ENCODE data around the gene PHACTR1. TPM values are rescaled to one million over a fixed set of nuclear protein-coding genes. Genes with fewer than 3 reads are reported as not detected.
A peak's percentile ranks its signal among the peaks of the same experiment; 100 is the strongest.
"Not testable (repeated sequence)": the region's sequence is repeated elsewhere in the genome, so short reads cannot be mapped to it uniquely, and the experiment has no call there.

PHACTR1 gene
- total RNA-seq, 1 donor from 2014 or later, result 0.26 TPM

- Mint-ChIP-seq H3K36me3 (ENCODE audit: low read depth) (no peaks in the 10 kb centered on the region), H3K9me3 (no peaks in the 10 kb centered on the region), H3K4me1 (no peaks in the 10 kb centered on the region), H3K27me3 (peaks cover 21% of the 10 kb centered on the region), H3K4me3 (no peak overlapping the region), H3K27ac (no peak overlapping the region)
- intact Hi-C loops (cut with micrococcal nuclease), result no loop called here
- no peak for DNase-seq
Measured at GRCh38 chr6:13112921-13113320, 396.4 kb downstream of the PHACTR1 start.

GRCh38 chr6:13113376-13113775 is 396.8 kb downstream of the PHACTR1 start:
- H3K36me3 Mint-ChIP-seq (ENCODE audit: low read depth), result no peaks in the 10 kb centered on the region
- no peaks in the 10 kb centered on the region for H3K9me3 Mint-ChIP-seq
- H3K27me3 Mint-ChIP-seq, result peaks cover 21% of the 10 kb centered on the region
- DNase-seq, result peak; percentile 27
- no peak overlapping the region for H3K4me3 Mint-ChIP-seq
- no peak overlapping the region for H3K27ac Mint-ChIP-seq
- intact Hi-C loops (cut with micrococcal nuclease), result no loop called here
- no peaks in the 10 kb centered on the region for H3K4me1 Mint-ChIP-seq

- no peak overlapping the region for H3K4me3 Mint-ChIP-seq
- H3K4me1 Mint-ChIP-seq, result no peaks in the 10 kb centered on the region
- H3K27ac Mint-ChIP-seq, result no peak overlapping the region
- intact Hi-C loops (cut with micrococcal nuclease), result no loop called here
- no peaks in the 10 kb centered on the region for H3K9me3 Mint-ChIP-seq
- peak; percentile 27 for DNase-seq
- H3K27me3 Mint-ChIP-seq, result peaks cover 19% of the 10 kb centered on the region
- no peaks in the 10 kb centered on the region for H3K36me3 Mint-ChIP-seq (ENCODE audit: low read depth)
Measured at GRCh38 chr6:13113981-13114593, 397.5 kb downstream of the PHACTR1 start.

- Mint-ChIP-seq H3K27ac (no peak overlapping the region), H3K4me1 (no peaks in the 10 kb centered on the region), H3K27me3 (peaks cover 19% of the 10 kb centered on the region), H3K4me3 (no peak overlapping the region), H3K36me3 (ENCODE audit: low read depth) (no peaks in the 10 kb centered on the region), H3K9me3 (no peaks in the 10 kb centered on the region)
- intact Hi-C loops (cut with micrococcal nuclease), result no loop called here
- DNase-seq, result no peak
Measured at GRCh38 chr6:13116155-13116554, 399.6 kb downstream of the PHACTR1 start.

GRCh38 chr6:13117570-13117969 is 401.0 kb downstream of the PHACTR1 start:
- Mint-ChIP-seq H3K27ac (no peak overlapping the region), H3K36me3 (ENCODE audit: low read depth) (no peaks in the 10 kb centered on the region), H3K27me3 (peaks cover 19% of the 10 kb centered on the region), H3K9me3 (no peaks in the 10 kb centered on the region), H3K4me1 (no peaks in the 10 kb centered on the region), H3K4me3 (no peak overlapping the region)
- intact Hi-C loops (cut with micrococcal nuclease), result no loop called here
- DNase-seq, result no peak

GRCh38 chr6:13119549-13119948 is 403.0 kb downstream of the PHACTR1 start:
- H3K27ac Mint-ChIP-seq, result no peak overlapping the region
- H3K4me3 Mint-ChIP-seq, result no peak overlapping the region
- no peaks in the 10 kb centered on the region for H3K4me1 Mint-ChIP-seq
- intact Hi-C loops (cut with micrococcal nuclease), result no loop called here
- H3K27me3 Mint-ChIP-seq, result peaks cover 19% of the 10 kb centered on the region
- H3K36me3 Mint-ChIP-seq (ENCODE audit: low read depth), result no peaks in the 10 kb centered on the region
- no peaks in the 10 kb centered on the region for H3K9me3 Mint-ChIP-seq
- DNase-seq, result no peak

- Mint-ChIP-seq H3K36me3 (ENCODE audit: low read depth) (no peaks in the 10 kb centered on the region), H3K27me3 (peaks cover 17% of the 10 kb centered on the region), H3K9me3 (no peaks in the 10 kb centered on the region), H3K4me3 (no peak overlapping the region), H3K27ac (no peak overlapping the region), H3K4me1 (no peaks in the 10 kb centered on the region)
- intact Hi-C loops (cut with micrococcal nuclease), result no loop called here
- no peak for DNase-seq
Measured at GRCh38 chr6:13120483-13121482, 404.2 kb downstream of the PHACTR1 start.

- Mint-ChIP-seq H3K9me3 (no peaks in the 10 kb centered on the region), H3K4me1 (no peaks in the 10 kb centered on the region), H3K36me3 (ENCODE audit: low read depth) (no peaks in the 10 kb centered on the region), H3K4me3 (no peak overlapping the region), H3K27me3 (peaks cover 29% of the 10 kb centered on the region), H3K27ac (no peak overlapping the region)
- DNase-seq, result no peak
- intact Hi-C loops (cut with micrococcal nuclease), result no loop called here
Measured at GRCh38 chr6:13124131-13124530, 407.6 kb downstream of the PHACTR1 start.

GRCh38 chr6:13125841-13126240 is 409.3 kb downstream of the PHACTR1 start:
- Mint-ChIP-seq H3K4me3 (no peak overlapping the region), H3K27ac (no peak overlapping the region), H3K4me1 (no peaks in the 10 kb centered on the region), H3K27me3 (peaks cover 30% of the 10 kb centered on the region), H3K36me3 (ENCODE audit: low read depth) (no peaks in the 10 kb centered on the region), H3K9me3 (no peaks in the 10 kb centered on the region)
- DNase-seq, result no peak
- intact Hi-C loops (cut with micrococcal nuclease), result no loop called here

- peaks cover 23% of the 10 kb centered on the region for H3K27me3 Mint-ChIP-seq
- no peaks in the 10 kb centered on the region for H3K4me1 Mint-ChIP-seq
- H3K27ac Mint-ChIP-seq, result no peak overlapping the region
- H3K4me3 Mint-ChIP-seq, result no peak overlapping the region
- no peaks in the 10 kb centered on the region for H3K9me3 Mint-ChIP-seq
- DNase-seq, result peak; percentile 15
- intact Hi-C loops (cut with micrococcal nuclease), result no loop called here
- no peaks in the 10 kb centered on the region for H3K36me3 Mint-ChIP-seq (ENCODE audit: low read depth)
Measured at GRCh38 chr6:13131935-13132661, 415.5 kb downstream of the PHACTR1 start.

GRCh38 chr6:13133894-13134293 is 417.3 kb downstream of the PHACTR1 start:
- H3K36me3 Mint-ChIP-seq (ENCODE audit: low read depth); H3K4me3 Mint-ChIP-seq; H3K9me3 Mint-ChIP-seq; DNase-seq; H3K4me1 Mint-ChIP-seq; intact Hi-C loops (cut with micrococcal nuclease); H3K27ac Mint-ChIP-seq: not testable (repeated sequence)
- H3K27me3 Mint-ChIP-seq, result peaks cover 19% of the 10 kb centered on the region

- intact Hi-C loops (cut with micrococcal nuclease), result no loop called here
- Mint-ChIP-seq H3K4me1 (no peaks in the 10 kb centered on the region), H3K27ac (no peak overlapping the region), H3K9me3 (peaks cover 3% of the 10 kb centered on the region), H3K27me3 (peaks cover 11% of the 10 kb centered on the region), H3K36me3 (ENCODE audit: low read depth) (no peaks in the 10 kb centered on the region), H3K4me3 (no peak overlapping the region)
- no peak for DNase-seq
Measured at GRCh38 chr6:13135152-13135551, 418.6 kb downstream of the PHACTR1 start.

- Mint-ChIP-seq H3K9me3 (peaks cover 3% of the 10 kb centered on the region), H3K27me3 (peaks cover 10% of the 10 kb centered on the region), H3K4me3 (no peak overlapping the region), H3K36me3 (ENCODE audit: low read depth) (no peaks in the 10 kb centered on the region), H3K27ac (no peak overlapping the region), H3K4me1 (no peaks in the 10 kb centered on the region)
- DNase-seq, result no peak
- intact Hi-C loops (cut with micrococcal nuclease), result no loop called here
Measured at GRCh38 chr6:13139119-13139518, 422.6 kb downstream of the PHACTR1 start.

- no peak for DNase-seq
- Mint-ChIP-seq H3K4me3 (no peak overlapping the region), H3K36me3 (ENCODE audit: low read depth) (no peaks in the 10 kb centered on the region), H3K27me3 (peaks cover 15% of the 10 kb centered on the region), H3K4me1 (no peaks in the 10 kb centered on the region), H3K9me3 (peaks cover 3% of the 10 kb centered on the region), H3K27ac (no peak overlapping the region)
- intact Hi-C loops (cut with micrococcal nuclease), result no loop called here
Measured at GRCh38 chr6:13140980-13141379, 424.4 kb downstream of the PHACTR1 start.
